GM12878 (cell line): Measurements from ENCODE around the gene ZNF106. TPM values are rescaled to one million over a fixed set of nuclear protein-coding genes. Genes with fewer than 3 reads are reported as not detected.

Experiments used
- ATAC-seq: fragments of 200-7000 bp; cut with Tn5 transposase; 3 replicates; pipeline ENCODE4 v1.9.1; 2020; ENCODE audit warnings: mild to moderate bottlenecking, moderate library complexity
- BruUV-seq: library from RNA; stranded (reverse); fragments of 400-500 nt; replicated peaks from 2 replicates; lab custom pipeline; 2021; lab: Mats Ljungman, UMichigan
- CTCF ChIA-PET: fragments of 300-600 bp; sonication (Branson Sonifier 250); formaldehyde crosslinking; extraction: SDS; loops from one replicate; lab custom pipeline; 2021; ENCODE audit warnings: inconsistent platforms; lab: Yijun Ruan, JAX
- POLR2A ChIA-PET: fragments of 350-600 bp; formaldehyde crosslinking; extraction: SDS; loops from one replicate; lab custom pipeline; 2021; ENCODE audit warnings: inconsistent platforms; lab: Charles Lee
- RAD21 ChIA-PET: fragments of 300-600 bp; sonication (Branson Sonifier 250); formaldehyde crosslinking; loops from one replicate; lab custom pipeline; 2023; ENCODE audit warnings: antibody characterized with exemption; ENCODE audit not compliant: unreplicated experiment; lab: Charles Lee
- SMC1A ChIA-PET: fragments of 300-600 bp; sonication (Branson Sonifier 250); formaldehyde crosslinking; loops from one replicate; lab custom pipeline; 2023; ENCODE audit not compliant: unreplicated experiment, uncharacterized antibody; lab: Charles Lee
- DNase-seq: peaks from one replicate; pipeline ENCODE4 v3.0.0-alpha.2; 2011; ENCODE audit warnings: low read depth, low spot score
- FAIRE-seq: peaks from 3 replicates; lab custom pipeline; 2011; peaks lifted over from hg19 to GRCh38; lab: Jason Lieb, UNC
- H2AFZ ChIP-seq: 2 replicates; pipeline ENCODE4 v1.6.0; 2011; ENCODE audit warnings: low read depth, low read length, control low read depth; ENCODE audit not compliant: control insufficient read depth
- H3K27ac ChIP-seq: 2 replicates; pipeline ENCODE4 v1.5.1; 2011; ENCODE audit warnings: control low read depth; ENCODE audit not compliant: control insufficient read depth, insufficient read depth
- H3K27me3 ChIP-seq, 2 experiments: replicated peaks in 1 of 2; 2 replicates each; pipeline versions ENCODE4 v1.6.0 to v1.6.1; 2011; ENCODE audit warnings: low read length in 1 of 2; ENCODE audit not compliant: control insufficient read depth in 2 of 2, insufficient read depth in 2 of 2
- H3K36me3 ChIP-seq, 2 experiments: 2 replicates each; pipeline ENCODE4 v1.5.1; 2011; ENCODE audit warnings: low read length in 1 of 2; ENCODE audit not compliant: control insufficient read depth in 2 of 2, insufficient read depth in 2 of 2
- H3K4me1 ChIP-seq: 2 replicates; pipeline ENCODE4 v1.6.1; 2011; ENCODE audit warnings: mild to moderate bottlenecking, low read length, moderate library complexity, mixed read lengths; ENCODE audit not compliant: control insufficient read depth, insufficient read depth
- H3K4me2 ChIP-seq: 2 replicates; pipeline ENCODE4 v1.6.0; 2011; ENCODE audit warnings: control low read depth; ENCODE audit not compliant: control insufficient read depth, insufficient read depth
- H3K4me3 ChIP-seq: fragments of 200-600 bp; sonication (generic); 2 replicates; pipeline ENCODE4 v1.5.1; 2016
- H3K79me2 ChIP-seq: 2 replicates; pipeline ENCODE4 v1.6.0; 2011; ENCODE audit warnings: low read length; ENCODE audit not compliant: control insufficient read depth, insufficient read depth
- H3K9ac ChIP-seq: 2 replicates; pipeline ENCODE4 v1.8.0; 2011; ENCODE audit warnings: low read length, control low read depth, mixed read lengths; ENCODE audit not compliant: control insufficient read depth, insufficient read depth
- H3K9me3 ChIP-seq: replicated peaks from 3 replicates; pipeline ENCODE4 v1.5.1; 2011; ENCODE audit warnings: mild to moderate bottlenecking, low read length; ENCODE audit not compliant: control insufficient read depth, insufficient read depth
- H4K20me1 ChIP-seq: 2 replicates; pipeline ENCODE4 v1.6.0; 2011; ENCODE audit not compliant: control insufficient read depth, insufficient read depth
- BRCA1 ChIP-seq: IDR thresholded peaks from 2 replicates; pipeline ENCODE4 v1.6.1; 2011; ENCODE audit warnings: low read depth, low read length, improper control_type of control experiment
- CREM ChIP-seq: IDR thresholded peaks from 2 replicates; pipeline ENCODE4 v1.6.1; 2014; ENCODE audit warnings: antibody characterized with exemption, low read depth
- HDAC6 ChIP-seq: fragments of 200-600 bp; sonication (generic); IDR thresholded peaks from one replicate; pipeline ENCODE4 v1.8.0; 2017; ENCODE audit warnings: antibody characterized with exemption; ENCODE audit not compliant: unreplicated experiment
- KAT2A ChIP-seq: conservative IDR thresholded peaks from 2 replicates; pipeline ENCODE4 v1.6.1; 2011; ENCODE audit warnings: low read depth, low read length; ENCODE audit not compliant: control insufficient read depth
- KLF5 ChIP-seq: fragments of 450-650 bp; IDR thresholded peaks from 2 replicates; pipeline ENCODE4 v1.6.1; 2014; ENCODE audit warnings: mild to moderate bottlenecking; ENCODE audit not compliant: partially characterized antibody
- NFXL1 ChIP-seq: fragments of 450-650 bp; IDR thresholded peaks from 2 replicates; pipeline ENCODE4 v1.6.1; 2017; ENCODE audit warnings: antibody characterized with exemption, mild to moderate bottlenecking, borderline replicate concordance
- NR2C1 ChIP-seq: fragments of 450-650 bp; IDR thresholded peaks from 2 replicates; pipeline ENCODE4 v1.6.1; 2017; ENCODE audit warnings: antibody characterized with exemption, mild to moderate bottlenecking, moderate library complexity
- POLR2A ChIP-seq: IDR thresholded peaks from 2 replicates; pipeline ENCODE4 v1.6.1; 2011; ENCODE audit warnings: low read depth, mild to moderate bottlenecking, low read length
- POU2F2 ChIP-seq: IDR thresholded peaks from 3 replicates; pipeline ENCODE4 v1.6.1; 2011; ENCODE audit warnings: low read depth, mild to moderate bottlenecking, low read length, borderline replicate concordance
- RUNX3 ChIP-seq: IDR thresholded peaks from 2 replicates; pipeline ENCODE4 v1.6.1; 2012; ENCODE audit warnings: low read length, inconsistent platforms
- SIX5 ChIP-seq: IDR thresholded peaks from 2 replicates; pipeline ENCODE4 v1.6.1; 2011; ENCODE audit warnings: mild to moderate bottlenecking, low read depth, low read length, moderate library complexity; ENCODE audit not compliant: severe bottlenecking
- ZNF24 ChIP-seq: fragments of 450-650 bp; IDR thresholded peaks from 2 replicates; pipeline ENCODE4 v1.6.1; 2017; ENCODE audit warnings: antibody characterized with exemption, mild to moderate bottlenecking
- WGBS: methylation state at CpG from one replicate; pipeline ENCODE4 v1.1.6; 2016; ENCODE audit warnings: low lambda C conversion rate; ENCODE audit not compliant: insufficient replicate concordance, insufficient coverage; ENCODE audit errors: missing lambda C conversion rate; 5-methylcytosine and 5-hydroxymethylcytosine counted together
- in situ Hi-C: fragments of 300-500 bp; cut with MboI; formaldehyde crosslinking; loops from 9 replicates; pipeline ENCODE4 v1.14.3; 2018; ENCODE audit warnings: mixed read lengths
- intact Hi-C: fragments of 100-400 bp; cut with micrococcal nuclease; formaldehyde crosslinking; loops from one replicate; pipeline ENCODE4 v1.14.2; 2022; ENCODE audit not compliant: unreplicated experiment
- polyA plus RNA-seq, 11 experiments: library from polyadenylated mRNA; depleted of rRNA in 4 of 11; unstranded in 6 of 11; stranded (reverse) in 5 of 11; fragments of >200 nt; fragmentation: Nextera tagmentation in 4 of 11; fragmentation: Illumina TruSeq in 1 of 11; extraction: Ambion mirVana in 4 of 11; extraction: Trizol in 1 of 11; gene quantifications; 1 replicate in 1 of 11; 2 replicates in 10 of 11; pipeline versions ENCODE4 v1.2.1 to v1.2.3, GENCODE V29; 2011 to 2016; ENCODE audit warnings: inconsistent platforms in 2 of 11, missing spikeins in 2 of 11, low read depth in 1 of 11
- total RNA-seq, 4 experiments: library from RNA; depleted of rRNA in 3 of 4; stranded (reverse); fragments of >200 nt in 3 of 4; fragmentation: Illumina TruSeq in 1 of 4; extraction: Trizol in 1 of 4; gene quantifications; 2 replicates each; pipeline versions ENCODE4 v1.2.1 to v1.2.3, GENCODE V29; 2013 to 2021
- TF ChIP-seq, protein P1 (sequence below): fragments of 450-650 bp; formaldehyde crosslinking; IDR thresholded peaks from 2 replicates; pipeline ENCODE4 v1.4.0; 2022; ENCODE audit warnings: mild to moderate bottlenecking, moderate library complexity
- TF ChIP-seq, protein P2 (sequence below): fragments of 450-650 bp; IDR thresholded peaks from 2 replicates; pipeline ENCODE4 v1.6.1; 2017; ENCODE audit warnings: mild to moderate bottlenecking, moderate library complexity
- TF ChIP-seq, protein P3 (sequence below): IDR thresholded peaks from 2 replicates; pipeline ENCODE4 v1.6.1; 2011; ENCODE audit warnings: low read depth, low read length, improper control_type of control experiment, borderline replicate concordance

The ZNF106 gene
- total and polyA plus RNA-seq, 10 of the 15 experiments (the other 5 are each of a cell fraction or from before 2014, with no cell fraction given): 10.7 to 45.3 (median 32.5) TPM

DNA sequence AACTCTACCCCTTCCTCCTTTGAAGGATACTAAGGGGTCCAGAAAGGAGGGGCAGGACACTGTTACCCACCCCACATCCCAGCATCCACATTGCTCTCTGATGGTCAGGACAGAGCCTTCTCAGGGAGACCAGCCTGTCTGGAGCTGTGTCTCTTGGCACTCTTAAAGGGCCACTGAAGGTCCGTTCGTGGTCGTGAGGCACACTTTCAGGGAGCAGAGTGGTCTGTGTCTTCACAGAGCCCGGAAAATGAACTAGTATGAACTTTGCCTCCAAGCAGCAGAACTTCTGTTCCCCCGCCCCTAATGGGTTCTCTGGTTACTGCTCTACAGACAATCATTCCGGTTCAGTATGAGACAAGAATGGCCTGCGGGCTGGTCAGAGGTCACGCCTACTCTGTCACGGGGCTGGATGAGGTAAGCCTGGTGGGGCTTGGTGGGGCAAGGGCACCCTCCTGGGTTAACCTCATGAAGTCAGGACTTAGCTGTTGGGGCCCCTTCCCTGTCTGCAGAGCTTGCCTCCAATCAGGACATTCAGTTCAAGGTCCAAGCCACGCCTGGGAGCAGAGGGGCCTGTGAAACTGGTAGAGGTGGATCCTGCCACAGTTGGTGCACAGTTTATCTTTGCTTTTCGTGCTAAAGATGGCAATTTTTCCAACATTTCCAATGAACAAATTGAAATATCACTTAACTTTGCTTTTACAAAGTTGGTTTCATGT, 98.5 kb downstream of the ZNF106 start:
- Histone ChIP-seq H2AFZ (no peak overlapping the region), H3K27me3 (no peaks in the 10 kb centered on the region), H3K79me2 (no peaks in the 10 kb centered on the region), H3K9ac (no peak overlapping the region), H3K4me2 (no peak overlapping the region), H3K27ac (no peak overlapping the region), H4K20me1 (no peaks in the 10 kb centered on the region), H3K4me3 (no peak overlapping the region), H3K36me3 (no peaks in the 10 kb centered on the region), H3K4me1 (no peaks in the 10 kb centered on the region), H3K9me3 (no peaks in the 10 kb centered on the region)
- TF ChIP-seq NR2C1: no peak
- TF ChIP-seq HDAC6: no peak
- no peak for TF ChIP-seq SIX5
- TF ChIP-seq, protein P1, sequence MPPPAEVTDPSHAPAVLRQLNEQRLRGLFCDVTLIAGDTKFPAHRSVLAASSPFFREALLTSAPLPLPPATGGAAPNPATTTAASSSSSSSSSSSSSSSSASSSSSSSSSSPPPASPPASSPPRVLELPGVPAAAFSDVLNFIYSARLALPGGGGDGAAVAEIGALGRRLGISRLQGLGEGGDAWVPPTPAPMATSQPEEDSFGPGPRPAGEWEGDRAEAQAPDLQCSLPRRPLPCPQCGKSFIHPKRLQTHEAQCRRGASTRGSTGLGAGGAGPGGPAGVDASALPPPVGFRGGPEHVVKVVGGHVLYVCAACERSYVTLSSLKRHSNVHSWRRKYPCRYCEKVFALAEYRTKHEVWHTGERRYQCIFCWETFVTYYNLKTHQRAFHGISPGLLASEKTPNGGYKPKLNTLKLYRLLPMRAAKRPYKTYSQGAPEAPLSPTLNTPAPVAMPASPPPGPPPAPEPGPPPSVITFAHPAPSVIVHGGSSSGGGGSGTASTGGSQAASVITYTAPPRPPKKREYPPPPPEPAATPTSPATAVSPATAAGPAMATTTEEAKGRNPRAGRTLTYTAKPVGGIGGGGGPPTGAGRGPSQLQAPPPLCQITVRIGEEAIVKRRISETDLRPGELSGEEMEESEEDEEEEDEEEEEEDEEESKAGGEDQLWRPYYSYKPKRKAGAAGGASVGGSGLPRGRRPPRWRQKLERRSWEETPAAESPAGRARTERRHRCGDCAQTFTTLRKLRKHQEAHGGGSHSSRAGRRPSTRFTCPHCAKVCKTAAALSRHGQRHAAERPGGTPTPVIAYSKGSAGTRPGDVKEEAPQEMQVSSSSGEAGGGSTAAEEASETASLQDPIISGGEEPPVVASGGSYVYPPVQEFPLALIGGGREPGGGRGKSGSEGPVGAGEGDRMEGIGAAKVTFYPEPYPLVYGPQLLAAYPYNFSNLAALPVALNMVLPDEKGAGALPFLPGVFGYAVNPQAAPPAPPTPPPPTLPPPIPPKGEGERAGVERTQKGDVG: no peak
- TF ChIP-seq ZNF24: no peak
- TF ChIP-seq RUNX3: no peak
- no peak for TF ChIP-seq KAT2A
- TF ChIP-seq, protein P2, sequence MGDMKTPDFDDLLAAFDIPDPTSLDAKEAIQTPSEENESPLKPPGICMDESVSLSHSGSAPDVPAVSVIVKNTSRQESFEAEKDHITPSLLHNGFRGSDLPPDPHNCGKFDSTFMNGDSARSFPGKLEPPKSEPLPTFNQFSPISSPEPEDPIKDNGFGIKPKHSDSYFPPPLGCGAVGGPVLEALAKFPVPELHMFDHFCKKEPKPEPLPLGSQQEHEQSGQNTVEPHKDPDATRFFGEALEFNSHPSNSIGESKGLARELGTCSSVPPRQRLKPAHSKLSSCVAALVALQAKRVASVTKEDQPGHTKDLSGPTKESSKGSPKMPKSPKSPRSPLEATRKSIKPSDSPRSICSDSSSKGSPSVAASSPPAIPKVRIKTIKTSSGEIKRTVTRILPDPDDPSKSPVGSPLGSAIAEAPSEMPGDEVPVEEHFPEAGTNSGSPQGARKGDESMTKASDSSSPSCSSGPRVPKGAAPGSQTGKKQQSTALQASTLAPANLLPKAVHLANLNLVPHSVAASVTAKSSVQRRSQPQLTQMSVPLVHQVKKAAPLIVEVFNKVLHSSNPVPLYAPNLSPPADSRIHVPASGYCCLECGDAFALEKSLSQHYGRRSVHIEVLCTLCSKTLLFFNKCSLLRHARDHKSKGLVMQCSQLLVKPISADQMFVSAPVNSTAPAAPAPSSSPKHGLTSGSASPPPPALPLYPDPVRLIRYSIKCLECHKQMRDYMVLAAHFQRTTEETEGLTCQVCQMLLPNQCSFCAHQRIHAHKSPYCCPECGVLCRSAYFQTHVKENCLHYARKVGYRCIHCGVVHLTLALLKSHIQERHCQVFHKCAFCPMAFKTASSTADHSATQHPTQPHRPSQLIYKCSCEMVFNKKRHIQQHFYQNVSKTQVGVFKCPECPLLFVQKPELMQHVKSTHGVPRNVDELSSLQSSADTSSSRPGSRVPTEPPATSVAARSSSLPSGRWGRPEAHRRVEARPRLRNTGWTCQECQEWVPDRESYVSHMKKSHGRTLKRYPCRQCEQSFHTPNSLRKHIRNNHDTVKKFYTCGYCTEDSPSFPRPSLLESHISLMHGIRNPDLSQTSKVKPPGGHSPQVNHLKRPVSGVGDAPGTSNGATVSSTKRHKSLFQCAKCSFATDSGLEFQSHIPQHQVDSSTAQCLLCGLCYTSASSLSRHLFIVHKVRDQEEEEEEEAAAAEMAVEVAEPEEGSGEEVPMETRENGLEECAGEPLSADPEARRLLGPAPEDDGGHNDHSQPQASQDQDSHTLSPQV: no peak
- no peak for TF ChIP-seq POLR2A
- no peak for TF ChIP-seq NFXL1
- no peak for TF ChIP-seq BRCA1
- no peak for TF ChIP-seq POU2F2
- TF ChIP-seq KLF5: no peak
- TF ChIP-seq, protein P3, sequence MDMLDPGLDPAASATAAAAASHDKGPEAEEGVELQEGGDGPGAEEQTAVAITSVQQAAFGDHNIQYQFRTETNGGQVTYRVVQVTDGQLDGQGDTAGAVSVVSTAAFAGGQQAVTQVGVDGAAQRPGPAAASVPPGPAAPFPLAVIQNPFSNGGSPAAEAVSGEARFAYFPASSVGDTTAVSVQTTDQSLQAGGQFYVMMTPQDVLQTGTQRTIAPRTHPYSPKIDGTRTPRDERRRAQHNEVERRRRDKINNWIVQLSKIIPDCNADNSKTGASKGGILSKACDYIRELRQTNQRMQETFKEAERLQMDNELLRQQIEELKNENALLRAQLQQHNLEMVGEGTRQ: no peak
- TF ChIP-seq CREM: no peak
- FAIRE-seq (no peak), DNase-seq (no peak), ATAC-seq (no peak)
- ChIA-PET POLR2A (no interaction called here), CTCF (interaction anchor here (1.2 kb wide), 1 partner anchor 25 kb away, joined by 3 read pairs; no protein-coding TSS in a partner anchor), SMC1A (no interaction called here), RAD21 (no interaction called here)
- in situ Hi-C loops: no loop called here
- 72% methylated on average over 11 of the region's 11 CpGs for WGBS
- no TSS peak for BruUV-seq
- intact Hi-C loops: no loop called here
